C1 segment of cervical spinal cord (tissue), 14 donors: Measurements from ENCODE around the gene KCNK16.

ENCODE experiments used
- DNase-seq, 14 donors: peaks; one replicate each; lab custom pipeline; 2025; lab: John Stamatoyannopoulos, UW

Gene KCNK16

DNA sequence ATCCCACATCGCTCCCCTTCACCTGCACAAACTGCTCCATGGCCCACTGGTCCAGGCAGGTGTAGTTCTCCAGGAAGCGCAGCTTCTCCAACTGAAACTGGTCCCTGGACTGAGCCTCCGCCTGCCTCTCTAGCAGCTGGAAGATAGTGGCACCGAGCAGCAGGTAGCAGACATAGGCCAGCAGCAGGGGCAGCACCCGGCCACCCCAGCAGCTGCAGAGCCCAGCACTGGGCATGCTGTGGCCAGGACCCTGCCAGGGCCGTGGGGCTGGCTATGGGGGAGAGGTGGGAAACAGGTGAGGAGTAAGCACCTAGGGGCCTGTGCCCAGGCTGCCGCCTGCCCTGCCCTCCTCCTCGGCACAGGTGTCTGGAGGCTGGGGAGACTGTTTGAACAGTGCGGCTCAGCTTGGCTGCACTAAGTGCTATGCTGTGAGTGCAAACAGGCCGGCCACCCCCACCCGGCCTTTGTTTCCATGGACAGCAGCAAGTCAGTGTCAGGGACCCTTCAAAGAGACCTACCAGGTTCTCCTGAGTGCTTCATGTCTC lies at the start of gene KCNK16:
Gene KCNK16 (minus strand): TSS at position 397 of the 545 bp plus-strand sequence. CDS start 162 bp downstream, at position 235.
- no peak for DNase-seq

DNA sequence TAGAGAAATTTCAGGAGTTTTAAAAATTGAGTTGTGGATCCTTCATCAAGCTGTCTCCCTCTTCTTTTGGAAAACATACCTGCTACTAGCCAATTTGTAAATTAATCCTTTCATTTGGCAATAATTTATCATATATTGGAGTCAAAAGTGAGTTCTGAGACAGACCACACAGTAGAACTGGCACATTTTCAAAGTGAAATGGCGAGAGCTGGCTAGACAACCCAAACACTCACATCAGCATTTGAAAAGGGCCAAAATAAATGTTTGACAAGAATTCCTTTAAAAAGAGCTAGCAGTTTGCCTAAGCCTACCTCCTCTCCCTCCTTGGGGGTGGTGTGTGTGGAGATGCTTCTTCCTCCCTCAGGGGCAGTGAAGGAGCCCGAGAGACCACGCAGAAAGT lies 47.9 kb upstream of the KCNK16 start:
- no peak for DNase-seq

DNA sequence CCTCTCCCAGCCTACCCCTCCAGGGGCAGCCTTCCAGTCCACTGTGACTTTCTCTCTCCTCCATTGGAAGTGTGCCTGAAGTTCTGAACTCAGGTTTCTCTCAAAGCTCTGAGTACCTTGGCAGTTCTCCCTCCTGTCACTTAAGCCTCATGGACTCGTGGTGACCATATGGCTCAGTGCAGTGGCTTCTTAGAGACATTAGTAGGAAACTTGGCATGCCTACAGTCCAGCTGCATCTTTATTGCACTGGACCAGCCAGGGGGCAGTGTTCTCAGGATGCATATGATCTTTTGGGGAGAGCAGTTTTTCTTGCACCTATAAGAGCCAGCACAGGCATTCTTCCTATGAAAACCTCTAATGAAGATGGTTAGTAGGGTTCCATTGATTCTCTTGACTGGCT lies 47.5 kb upstream of the KCNK16 start:
- no peak for DNase-seq

DNA sequence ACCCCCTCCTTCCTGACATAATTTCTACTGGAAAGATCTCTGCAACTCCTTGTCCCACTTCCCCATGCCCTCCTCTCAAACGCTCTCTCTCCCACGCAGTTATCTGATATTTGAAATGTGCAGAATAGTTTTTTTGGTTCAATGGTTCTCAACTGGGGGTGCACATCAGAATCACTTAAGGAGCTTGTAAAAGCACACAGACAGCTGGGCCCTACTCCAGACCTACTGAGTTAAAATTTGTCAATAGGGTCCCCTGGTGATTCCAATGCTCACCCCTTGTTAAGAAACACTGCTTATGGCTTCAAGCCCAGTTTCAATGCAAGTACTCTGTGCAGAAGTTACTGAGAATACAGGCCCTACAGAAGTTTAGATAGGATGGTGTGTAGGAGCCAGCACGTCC lies 45.2 kb upstream of the KCNK16 start:
- DNase-seq = no peak

DNA sequence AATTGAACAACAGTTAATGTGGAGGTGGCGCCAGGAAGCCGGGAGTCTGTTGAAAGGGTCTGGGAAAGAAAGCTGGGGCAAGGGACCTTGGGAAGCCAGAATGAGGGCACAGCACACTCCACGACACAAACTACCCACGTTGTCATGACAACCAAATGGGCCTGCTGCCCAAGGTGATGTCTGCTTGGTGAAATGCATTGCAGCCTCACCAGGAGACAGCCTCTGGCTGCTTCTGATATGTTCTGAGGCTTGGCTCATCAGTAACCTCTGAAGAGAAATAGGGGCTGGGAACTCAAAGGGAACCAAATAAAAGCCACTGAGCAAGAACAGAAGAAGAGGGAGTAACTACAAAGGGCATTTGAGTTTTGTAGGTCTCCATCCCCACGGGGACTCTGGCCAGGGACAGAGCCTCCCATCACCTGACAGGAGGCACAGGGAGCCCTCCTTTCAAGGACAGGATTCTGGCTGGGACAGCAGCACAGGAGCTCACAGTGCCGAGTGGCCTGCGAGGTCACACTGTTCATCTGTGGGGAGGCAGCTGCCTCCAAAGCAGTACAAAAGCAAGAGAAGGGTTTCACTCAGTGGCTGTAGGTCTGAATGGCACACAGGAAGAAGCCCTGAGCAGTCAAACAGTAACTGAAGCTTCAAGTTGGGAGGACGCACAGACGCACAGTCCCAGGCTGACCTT lies 44.6 kb upstream of the KCNK16 start:
- DNase-seq = peak in 10 of 14 donors; percentile 12 to 90 (median 78)

DNA sequence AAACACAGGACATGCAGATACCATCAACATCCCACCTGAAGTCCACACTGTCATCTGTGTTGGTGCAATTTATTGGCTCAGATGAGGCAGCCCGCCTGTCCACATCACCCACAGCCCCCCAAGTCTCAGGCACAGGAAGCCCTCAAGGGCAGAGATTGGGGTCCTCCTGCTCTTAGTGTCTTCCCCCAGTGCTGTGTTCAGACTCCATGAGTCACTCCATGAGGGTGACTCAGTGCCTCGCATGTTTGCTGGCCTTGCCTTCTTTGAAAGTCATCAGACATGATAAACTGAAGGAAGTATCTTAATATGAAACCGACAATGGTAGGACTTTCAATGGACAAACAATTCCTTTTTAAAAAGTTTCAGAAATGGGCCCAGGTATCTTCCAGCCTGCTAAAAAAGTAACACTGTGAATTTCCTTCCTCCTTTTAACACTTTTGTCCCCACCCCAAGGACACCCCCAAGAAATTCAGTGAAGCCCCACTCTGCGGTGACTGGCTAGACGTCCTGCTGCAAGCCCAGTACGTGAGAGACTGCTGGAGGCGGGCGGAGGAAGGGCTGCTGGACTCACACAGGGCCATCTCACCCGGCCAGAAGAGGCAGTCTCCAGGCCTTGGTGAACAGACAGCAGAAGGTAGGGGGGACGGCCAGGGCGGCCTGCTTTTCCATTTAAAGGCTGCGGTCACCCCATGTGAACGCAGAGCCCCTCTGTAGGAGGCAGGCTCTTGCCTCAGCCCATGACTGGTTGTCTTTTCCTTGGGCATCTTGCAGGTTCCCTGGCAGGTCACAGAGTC lies 43.0 kb upstream of the KCNK16 start:
- no peak for DNase-seq

DNA sequence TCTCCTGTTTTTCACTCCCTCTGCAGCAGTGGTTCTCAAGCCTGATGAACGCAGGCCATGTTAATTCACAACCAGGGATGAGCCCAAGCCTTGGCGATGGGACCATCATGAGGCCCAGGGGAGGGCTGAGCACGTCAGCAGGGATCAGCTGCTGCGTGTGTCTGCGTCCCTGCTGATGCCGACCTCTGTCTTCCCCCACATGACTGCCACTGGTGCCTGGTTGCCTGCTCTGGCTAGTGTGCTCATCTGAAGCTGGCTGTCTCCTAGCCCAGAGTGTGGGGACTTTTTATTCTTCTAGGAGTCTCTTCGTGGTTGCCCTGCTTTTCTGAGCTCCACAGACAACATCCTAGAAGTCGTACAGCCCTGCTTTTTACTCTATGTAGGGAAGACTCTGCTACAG lies 40.8 kb upstream of the KCNK16 start:
- no peak for DNase-seq

DNA sequence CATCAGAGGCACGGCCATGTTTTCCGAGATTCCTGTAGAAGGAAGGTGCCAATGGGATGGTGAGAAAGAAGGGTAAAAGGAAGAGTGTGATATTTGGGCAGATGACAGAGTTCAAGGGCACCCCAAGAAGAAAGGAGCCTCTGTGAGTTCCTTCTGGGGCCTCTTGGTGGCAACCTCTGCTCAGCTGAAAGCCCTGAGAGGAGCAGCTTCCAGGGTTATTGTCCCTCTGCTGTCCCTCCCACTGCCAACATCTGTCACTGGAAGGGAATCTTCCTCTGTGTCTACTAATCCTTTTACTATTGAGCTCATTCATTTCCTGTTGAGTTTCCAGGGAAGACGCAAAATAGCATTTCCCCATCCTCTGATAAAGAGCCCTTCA lies 40.0 kb upstream of the KCNK16 start:
- DNase-seq = peak in 5 of 14 donors; percentile 51 to 77 (median 56)

DNA sequence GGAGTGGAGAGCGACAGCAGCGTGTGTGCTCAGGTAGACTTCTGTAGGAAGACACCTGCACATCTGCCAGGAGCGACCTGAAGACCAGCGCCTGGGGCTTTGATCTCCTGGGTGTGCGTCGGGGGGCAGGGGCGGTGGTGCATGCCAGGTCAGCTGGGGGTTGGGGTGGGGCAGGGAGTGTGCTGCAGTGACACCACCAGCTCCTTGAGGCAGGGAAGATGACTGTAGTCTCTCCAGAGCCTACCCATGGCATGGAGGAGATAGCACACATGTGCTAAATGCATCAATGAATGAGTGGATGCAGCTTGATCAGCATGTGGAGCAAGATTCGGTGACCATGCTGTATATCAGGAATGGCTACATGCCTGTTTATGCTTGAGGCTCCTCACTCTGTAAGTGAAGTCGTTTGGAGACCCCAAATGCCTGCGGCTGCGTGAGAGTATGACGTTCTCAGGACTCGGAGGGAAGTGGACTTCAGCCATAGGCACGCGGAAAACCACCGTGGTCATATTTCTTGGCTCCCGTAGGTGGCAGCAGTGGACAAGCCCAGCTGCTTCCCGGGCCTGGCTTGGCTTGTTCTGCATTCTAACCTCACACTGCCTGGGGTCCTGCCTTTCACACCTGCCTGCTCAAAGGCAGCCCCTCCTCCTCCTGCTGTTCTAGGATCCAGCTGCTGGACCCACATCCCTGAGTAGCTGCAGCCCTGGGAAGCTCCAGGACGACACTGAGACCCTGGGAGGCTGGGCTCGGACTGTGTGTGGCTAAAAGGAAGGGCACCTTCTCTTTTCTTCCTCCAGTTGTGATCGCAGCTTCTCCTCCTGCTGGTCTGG lies 39.4 kb upstream of the KCNK16 start:
- DNase-seq = peak in 12 of 14 donors; percentile 13 to 81 (median 56)

DNA sequence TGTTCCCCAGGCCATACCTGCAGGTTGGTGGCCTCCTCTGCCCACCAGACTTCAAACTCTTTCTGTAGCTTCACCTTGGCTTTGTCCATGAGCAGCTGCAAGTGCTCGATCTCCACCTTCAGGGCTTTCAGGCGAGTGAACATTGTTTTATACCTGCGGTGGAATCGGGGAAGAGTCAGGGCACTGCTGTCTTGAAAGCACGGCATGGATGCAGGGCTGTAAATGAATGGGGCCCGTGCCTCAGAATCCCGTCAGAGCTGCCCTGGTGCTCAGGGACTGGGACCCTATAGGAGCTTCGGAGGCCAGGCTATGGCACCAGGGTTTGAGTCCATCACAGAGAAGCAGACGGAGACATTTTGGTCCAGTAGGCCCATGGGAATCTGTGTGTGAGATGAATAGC lies 37.9 kb upstream of the KCNK16 start:
- no peak for DNase-seq

DNA sequence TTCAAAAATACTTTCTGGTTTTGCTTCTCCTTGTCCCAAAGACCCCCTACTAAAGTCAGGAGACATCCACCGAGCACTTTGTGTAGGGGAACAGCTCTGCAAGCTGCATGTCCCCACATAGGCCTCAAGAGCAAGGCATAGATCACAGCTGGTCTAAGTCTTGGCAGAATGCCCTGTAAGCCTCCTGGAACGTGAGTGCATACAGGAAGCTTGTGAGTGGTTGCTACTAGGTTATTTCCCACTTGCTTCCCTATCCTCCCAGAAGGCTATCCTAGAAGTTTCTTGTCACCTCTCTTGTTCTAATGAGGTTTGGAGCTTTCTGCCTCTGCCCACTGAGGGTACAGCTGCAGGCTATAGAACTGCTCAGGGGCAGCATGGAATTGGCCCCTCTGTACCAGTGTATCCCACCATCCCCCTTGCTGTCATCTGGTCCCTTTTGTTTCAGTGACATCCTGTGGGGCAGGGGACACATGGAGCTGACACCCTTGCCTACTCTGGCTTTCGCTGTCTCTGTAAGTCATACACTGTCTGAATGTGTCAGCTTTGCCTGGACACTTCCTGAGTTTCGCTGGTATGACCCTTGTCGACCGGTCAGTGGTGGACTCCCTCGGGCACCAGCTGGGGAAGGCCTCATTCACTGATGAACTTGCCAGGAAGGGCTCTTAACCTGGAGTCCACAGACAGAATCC lies 35.6 kb upstream of the KCNK16 start:
- DNase-seq = no peak

DNA sequence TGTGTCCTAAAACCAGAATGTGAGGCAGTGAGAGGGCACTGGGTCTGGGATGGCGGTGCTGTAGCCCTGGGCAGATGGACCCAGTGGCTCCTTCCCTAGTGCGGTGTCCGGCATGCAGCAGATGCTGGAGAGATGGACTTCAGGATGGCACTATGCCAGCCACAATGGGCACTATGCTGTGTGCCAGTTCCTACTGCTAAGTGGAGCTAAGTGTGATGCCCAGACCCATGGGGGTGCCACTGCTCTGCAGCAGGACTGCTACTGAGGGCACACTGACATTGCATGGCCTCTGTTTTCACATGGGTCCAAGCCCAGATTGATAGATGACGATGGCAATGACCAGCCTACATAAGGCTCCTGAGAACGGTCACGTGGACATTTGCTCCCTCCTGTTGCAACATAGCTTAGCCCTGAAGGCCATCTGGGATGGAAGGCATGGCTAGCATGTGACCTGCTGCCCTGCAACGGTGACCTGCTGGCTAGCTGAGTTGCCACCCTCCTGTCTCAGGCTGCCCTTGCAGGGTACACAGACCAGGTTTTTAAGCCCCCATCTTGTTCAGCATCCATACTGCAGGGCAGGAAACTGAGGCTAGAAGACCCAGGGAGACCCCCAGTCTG lies 31.3 kb upstream of the KCNK16 start:
- peak in 1 of 14 donors; percentile 18 for DNase-seq

DNA sequence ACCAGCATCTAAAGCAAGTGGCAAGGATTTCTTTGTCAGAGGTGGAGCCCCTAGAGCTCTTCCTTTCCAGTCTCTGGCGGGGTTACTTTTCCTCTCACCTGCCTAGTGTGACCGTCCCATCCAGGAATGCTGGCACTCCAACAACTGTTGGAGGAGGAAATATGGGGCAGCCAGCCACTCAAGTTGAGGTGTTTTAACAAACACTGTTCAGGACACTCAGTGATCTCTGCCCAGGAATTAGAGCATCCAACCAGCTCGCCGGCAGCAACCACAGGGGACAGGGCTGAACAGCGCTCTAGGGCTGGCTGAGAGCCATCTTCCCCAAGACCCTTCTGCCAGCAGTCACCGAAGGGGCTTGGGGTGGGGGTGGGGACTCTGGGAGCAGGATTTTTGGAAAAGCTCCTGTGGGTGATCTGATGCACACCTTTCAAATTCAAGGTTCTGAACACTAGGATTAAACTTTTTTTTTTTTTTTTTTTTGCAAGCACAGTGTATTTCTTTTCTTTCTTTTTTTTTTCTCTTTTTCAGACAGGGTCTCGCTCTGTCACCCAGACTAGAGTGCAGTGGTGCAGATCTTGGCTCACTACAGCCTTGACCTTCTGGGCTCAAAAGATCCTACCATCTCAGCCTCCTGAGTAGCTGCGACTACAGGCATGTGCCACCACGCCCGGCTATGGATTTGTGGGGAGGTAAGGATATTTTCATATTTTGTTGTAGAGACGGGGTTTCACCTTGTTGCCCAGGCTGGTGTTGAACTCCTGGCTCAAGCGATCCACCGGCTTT lies 28.4 kb upstream of the KCNK16 start:
- DNase-seq = no peak

DNA sequence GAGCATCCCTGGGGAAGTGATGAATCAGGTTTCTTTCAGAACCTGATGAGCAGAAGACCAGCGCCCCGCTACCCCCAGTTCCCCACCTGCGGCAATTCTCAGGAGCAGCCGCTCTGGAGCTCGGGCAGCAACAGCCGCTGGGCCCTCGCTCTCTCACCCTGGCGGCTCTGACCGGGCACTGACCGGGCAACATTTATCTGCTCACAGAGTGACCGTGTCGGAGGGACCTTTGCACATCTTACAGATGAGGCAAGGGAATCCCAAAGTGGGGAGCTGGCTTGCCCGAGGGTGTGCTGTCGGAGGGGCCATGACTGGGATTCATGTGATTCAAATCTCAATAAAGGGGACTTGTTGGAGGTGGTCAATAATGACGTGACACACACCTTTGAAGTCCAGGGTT lies 26.2 kb upstream of the KCNK16 start:
- DNase-seq = no peak

DNA sequence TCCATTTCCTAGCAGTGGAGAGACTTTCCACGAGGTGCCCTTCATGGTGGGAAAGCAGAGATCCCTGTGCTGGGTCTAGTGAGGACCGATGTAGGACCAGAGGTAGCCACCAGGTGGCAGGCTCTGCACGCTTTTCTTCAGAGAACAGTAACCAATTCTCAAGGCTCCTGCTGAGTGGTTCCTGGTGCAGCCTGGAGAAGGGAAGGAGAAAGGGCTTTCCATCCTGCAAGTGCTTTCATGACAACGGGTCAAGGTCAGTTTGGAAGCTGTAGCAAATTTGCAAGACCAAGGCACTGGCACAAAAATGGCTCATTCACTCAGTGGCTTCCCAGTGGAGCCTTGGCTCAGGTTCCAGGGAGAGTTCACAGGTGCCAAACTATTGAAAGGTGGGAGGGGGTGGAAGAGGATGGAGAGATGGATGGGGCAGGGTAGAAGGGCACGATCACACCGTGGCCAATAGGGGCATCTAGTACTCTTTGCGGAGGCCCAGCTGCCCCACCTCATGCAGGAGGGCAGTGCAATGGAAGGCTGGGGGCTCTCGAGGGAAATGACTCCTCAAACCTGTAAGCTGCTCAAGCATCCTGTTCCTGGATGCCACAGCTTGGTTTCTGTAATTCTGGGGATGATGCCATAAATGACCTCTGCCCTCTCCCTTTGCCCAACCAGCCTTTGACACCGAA lies 25.5 kb upstream of the KCNK16 start:
- peak in 11 of 14 donors; percentile 9 to 64 (median 34) for DNase-seq

DNA sequence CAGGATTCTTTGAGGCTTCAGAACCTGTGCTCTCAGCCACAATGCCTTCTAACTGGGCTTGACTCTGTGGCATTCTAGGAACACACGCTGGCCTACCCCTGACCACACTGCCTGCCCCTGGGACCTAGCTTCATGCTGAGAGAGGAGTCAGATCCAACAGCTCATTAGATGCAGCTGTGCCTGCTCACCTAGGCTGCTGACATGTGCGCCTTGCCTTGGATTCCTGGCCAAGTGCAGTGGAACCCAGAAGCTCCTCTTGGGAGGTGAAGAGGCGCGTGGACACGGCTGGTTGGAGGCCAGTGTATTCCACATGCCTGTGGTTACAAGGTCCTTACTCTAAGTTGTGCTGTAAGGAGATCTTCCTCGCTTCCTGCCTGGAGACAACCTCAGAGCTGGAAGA lies 24.7 kb upstream of the KCNK16 start:
- no peak for DNase-seq

DNA sequence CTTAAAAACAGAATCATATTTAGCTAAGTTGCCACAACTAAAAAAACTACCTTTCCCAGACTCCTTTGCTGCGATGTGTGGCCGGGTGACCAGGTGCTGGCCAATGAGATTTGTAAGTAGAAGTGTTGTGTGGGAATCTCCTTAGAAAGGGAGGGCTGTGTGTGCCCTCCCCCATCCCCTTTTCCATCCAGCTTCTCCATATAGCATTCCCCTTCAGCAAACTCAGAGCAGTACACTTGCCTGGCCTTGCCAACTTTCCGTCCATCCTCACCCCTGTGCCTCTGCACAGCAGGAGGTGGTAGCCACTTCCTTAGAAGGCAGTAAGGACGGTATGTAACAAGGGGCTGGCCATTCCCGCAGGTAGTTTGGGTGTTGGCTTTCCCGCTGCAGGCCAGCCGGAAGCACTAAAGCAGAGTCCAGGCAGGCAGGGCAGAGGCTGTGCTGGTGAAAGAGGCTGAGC lies 22.3 kb upstream of the KCNK16 start:
- DNase-seq = no peak

DNA sequence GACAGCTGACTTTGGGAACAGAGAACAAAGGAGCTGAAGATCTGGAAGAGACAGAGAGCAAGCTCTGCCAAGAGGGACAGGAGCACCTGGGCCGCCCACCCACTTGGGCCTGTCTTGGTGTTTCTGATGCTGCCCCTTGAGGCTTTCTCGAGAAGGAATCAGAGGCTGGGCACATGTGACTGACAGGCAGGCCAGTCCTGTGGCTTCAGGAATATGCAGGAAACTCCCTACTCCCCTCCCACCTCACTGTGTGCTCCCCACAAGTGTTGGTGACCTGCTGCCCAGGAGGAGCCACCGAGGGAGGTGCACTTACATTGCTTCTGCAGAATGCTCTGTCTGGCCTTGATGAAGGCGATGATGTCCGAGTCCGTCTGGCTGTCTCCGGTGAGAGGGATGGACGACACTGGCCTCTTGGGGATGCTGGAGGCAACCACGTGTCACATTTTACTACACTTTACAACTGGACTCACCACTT lies 20.9 kb upstream of the KCNK16 start:
- DNase-seq = no peak

DNA sequence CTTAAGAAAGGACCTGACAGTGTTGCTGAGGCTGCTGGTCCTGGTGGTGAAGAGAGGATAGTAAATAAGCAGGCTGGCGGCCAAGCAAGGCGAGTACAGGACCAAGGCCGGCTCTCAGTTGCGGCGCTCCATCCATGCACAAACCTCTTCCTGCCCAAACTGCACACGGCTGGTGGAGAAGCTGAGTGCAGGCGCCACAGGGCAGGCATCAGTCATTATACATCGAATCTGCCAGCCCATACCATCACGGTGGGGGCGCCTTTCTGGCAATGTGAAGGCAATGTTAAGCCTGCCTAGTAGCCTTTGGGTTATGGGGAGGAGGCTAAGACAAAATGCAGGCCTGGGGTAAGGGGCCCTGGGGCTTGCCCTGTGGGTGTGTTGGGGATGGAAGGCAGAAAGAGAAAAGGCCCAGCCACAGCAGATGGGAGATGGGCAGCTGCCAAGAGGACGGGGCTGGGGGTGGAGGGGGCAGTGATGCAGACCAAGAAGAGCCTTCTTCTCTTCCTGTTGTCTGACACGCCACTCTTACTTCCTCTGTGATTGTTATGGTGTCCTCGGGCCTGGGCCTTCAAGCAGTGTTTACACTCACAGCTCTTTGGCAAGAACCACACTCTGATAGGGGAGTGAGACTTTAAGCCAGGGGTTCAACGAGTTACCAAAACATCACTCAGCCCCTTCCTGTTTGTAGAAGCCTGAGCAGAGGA lies 20.3 kb upstream of the KCNK16 start:
- DNase-seq = peak in 1 of 14 donors; percentile 20
